GM12873 (cell line): ENCODE measurements around the gene RNF151.

ENCODE experiments used
- TF ChIP-seq, protein P1 (sequence below): IDR thresholded peaks from 2 replicates; pipeline ENCODE4 v1.5.1; 2012; ENCODE audit warnings: low read depth, mild to moderate bottlenecking, moderate library complexity, low read length, control low read depth; ENCODE audit not compliant: insufficient read depth; ENCODE audit errors: missing control alignments

RNF151 gene

GRCh38 chr16:1932050-1933028, 34.3 kb upstream of the RNF151 start:
- TF ChIP-seq, protein P1, sequence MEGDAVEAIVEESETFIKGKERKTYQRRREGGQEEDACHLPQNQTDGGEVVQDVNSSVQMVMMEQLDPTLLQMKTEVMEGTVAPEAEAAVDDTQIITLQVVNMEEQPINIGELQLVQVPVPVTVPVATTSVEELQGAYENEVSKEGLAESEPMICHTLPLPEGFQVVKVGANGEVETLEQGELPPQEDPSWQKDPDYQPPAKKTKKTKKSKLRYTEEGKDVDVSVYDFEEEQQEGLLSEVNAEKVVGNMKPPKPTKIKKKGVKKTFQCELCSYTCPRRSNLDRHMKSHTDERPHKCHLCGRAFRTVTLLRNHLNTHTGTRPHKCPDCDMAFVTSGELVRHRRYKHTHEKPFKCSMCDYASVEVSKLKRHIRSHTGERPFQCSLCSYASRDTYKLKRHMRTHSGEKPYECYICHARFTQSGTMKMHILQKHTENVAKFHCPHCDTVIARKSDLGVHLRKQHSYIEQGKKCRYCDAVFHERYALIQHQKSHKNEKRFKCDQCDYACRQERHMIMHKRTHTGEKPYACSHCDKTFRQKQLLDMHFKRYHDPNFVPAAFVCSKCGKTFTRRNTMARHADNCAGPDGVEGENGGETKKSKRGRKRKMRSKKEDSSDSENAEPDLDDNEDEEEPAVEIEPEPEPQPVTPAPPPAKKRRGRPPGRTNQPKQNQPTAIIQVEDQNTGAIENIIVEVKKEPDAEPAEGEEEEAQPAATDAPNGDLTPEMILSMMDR, result no peak

GRCh38 chr16:1933097-1933661, 33.5 kb upstream of the RNF151 start:
- TF ChIP-seq, protein P1, result no peak

DNA sequence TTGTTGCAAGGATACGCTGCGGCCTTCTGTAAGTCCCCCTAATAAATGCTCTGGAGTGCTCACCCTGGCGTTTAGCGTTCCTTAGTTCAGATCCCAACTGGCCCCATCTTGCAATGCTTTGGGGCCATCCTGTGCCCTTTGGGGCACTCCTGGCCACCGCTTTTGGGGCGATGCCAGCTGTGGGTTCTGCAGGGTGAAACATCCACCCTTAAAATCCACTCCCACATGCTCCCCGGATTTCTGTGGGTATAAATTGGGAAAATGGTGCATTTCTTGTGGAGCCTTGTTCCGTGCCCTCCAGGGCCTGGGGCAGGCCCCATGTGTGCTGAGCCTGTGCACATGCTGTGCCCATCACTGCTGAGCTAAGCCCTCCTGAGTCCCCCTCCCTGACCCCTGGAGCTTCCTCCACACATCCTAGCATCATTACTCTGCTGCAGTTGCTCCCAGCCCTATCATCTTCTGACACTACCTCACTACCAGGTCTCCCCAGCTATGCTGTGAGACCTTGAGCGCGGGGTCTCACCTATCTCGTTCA, 29.6 kb upstream of the RNF151 start:
- TF ChIP-seq, protein P1, result no peak

DNA sequence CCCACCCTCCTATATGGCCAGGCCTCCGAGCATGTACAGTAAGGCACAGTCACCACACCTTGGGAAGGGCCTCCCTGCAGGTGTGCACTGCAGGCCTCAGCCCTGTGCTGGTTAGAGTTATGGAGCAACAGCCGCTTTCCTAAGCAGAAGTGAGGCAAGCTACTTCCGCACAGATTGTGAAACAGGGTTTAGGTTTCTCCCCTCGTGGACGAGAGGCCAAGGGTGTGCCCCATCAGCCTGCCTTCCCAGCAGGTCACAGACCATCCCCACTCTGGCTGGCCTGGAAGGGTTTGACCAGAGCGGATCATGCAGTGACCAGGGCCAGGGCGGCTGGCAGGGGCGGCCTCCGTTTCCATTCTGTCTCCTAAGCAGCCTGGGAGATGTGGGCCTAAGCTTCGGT, 28.3 kb upstream of the RNF151 start:
- TF ChIP-seq, protein P1, result no peak

DNA sequence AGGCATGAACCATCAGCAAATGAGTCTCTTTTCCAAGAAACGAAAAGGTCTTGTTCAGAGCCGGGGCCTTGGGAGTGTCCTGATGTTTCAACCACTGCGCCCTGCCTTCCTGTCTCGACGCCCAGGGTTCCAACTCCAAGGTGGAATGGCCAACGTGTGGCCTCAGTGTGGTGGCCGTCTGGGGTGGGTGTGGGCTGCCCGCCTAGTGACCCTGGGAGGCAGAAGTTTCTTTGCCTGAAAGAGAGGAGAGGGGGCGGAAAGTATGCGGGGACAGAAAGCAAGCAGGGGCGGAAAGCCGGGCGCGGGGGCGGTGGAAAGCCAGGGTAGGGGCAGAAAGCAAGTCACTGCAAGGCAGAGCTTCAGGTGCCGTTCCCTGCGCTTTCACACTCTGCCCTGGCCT, 27.7 kb upstream of the RNF151 start:
- TF ChIP-seq, protein P1, result no peak

DNA sequence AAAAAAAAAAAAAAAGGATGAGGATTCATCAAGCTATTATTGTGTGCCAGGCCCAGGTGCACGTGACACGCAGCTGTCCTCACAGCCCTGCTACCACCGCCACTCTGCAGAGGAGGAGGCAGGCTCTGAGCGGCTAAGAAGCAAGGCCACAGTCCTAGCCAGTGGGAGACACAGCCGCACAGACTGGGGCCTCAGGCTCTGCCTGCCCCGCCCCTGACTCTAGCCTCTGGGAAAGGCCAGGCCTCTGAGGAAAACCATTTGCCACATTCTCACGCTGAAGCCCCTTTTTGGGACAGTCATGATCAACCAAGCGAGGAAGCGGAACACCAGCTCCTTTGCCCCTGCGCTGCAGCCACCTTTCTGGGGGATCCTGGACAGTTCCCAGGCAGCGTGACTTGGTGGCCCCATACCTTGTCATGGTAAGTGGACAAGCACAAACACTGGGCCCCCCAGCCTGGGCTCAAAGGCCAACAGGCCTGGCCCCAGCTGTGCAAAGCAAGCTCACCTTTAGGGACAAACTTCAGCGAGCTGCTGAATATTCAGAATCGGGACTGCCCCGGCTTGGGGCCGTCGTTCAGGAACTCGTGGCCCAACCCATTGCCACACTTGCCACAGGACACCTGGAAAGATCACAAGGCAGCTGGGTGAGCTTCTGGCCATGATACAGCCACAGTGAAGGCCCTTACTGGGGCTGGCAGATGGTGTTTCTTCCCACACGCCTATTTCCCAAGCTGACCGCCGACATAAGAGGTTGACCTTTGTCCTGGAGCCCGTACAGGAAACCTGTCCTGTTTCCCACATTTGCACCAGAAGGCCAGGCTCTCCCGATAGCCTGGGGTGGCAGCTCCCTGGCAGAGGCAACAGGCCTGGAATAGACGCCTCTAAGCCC, 26.1 kb upstream of the RNF151 start:
- TF ChIP-seq, protein P1, result no peak
